Measurements from ENCODE around the gene NDUFC2.
"Not testable (repeated sequence)": the region's sequence is repeated elsewhere in the genome, so short reads cannot be mapped to it uniquely, and the experiment has no call there.

The NDUFC2 gene

GRCh38 chr11:78079232-78080083, at the start of gene NDUFC2:
NDUFC2 (minus strand) TSS chr11:78079862; CDS start chr11:78079744, 118 bp downstream.
- DNase-seq, result peak; percentile 45 to 80

- DNase-seq, result no peak
These were observed 47.7 kb upstream of the NDUFC2 start for GRCh38 chr11:78127403-78127802.

- DNase-seq, result no peak
These were observed 33.1 kb upstream of the NDUFC2 start for GRCh38 chr11:78112582-78113275.

- no peak for DNase-seq
These were observed 31.6 kb upstream of the NDUFC2 start for GRCh38 chr11:78111298-78111697.

GRCh38 chr11:78110830-78111229, 31.2 kb upstream of the NDUFC2 start:
- DNase-seq, result no peak

- no peak for DNase-seq
These were observed 30.7 kb upstream of the NDUFC2 start for GRCh38 chr11:78110351-78110750.

- DNase-seq, result no peak
These were observed 29.7 kb upstream of the NDUFC2 start for GRCh38 chr11:78109081-78110015.

- no peak for DNase-seq
These were observed 21.2 kb upstream of the NDUFC2 start for GRCh38 chr11:78100676-78101472.

- no peak for DNase-seq
These were observed 20.6 kb upstream of the NDUFC2 start for GRCh38 chr11:78100261-78100660.

- no peak for DNase-seq
These were observed 20.0 kb upstream of the NDUFC2 start for GRCh38 chr11:78099666-78100065.

- DNase-seq, result no peak
These were observed 18.2 kb upstream of the NDUFC2 start for GRCh38 chr11:78097666-78098385.

- DNase-seq, result no peak
These were observed 14.6 kb upstream of the NDUFC2 start for GRCh38 chr11:78094250-78094649.

GRCh38 chr11:78086521-78087074, 6.9 kb upstream of the NDUFC2 start:
- not testable (repeated sequence) for DNase-seq

GRCh38 chr11:78085972-78086371, 6.3 kb upstream of the NDUFC2 start:
- no peak for DNase-seq

- not testable (repeated sequence) for DNase-seq
These were observed 4.8 kb upstream of the NDUFC2 start for GRCh38 chr11:78084506-78084905.

GRCh38 chr11:78083021-78083420, 3.4 kb upstream of the NDUFC2 start:
- no peak for DNase-seq

GRCh38 chr11:78082146-78082545, 2.5 kb upstream of the NDUFC2 start:
- DNase-seq, result no peak

GRCh38 chr11:78081583-78081982, 1.9 kb upstream of the NDUFC2 start:
- DNase-seq, result no peak

- DNase-seq, result no peak
These were observed 1.3 kb upstream of the NDUFC2 start for GRCh38 chr11:78080818-78081495.

GRCh38 chr11:78080084-78080817, 589 bp upstream of the NDUFC2 start:
- DNase-seq, result no peak
